ENCODE measurements around the gene GAS1.

The GAS1 gene

GRCh38 chr9:86921151-86921923 lies 26.0 kb downstream of the GAS1 start:
- no peak for DNase-seq (ENCODE audit: low spot score)

GRCh38 chr9:86918556-86918955 lies 28.8 kb downstream of the GAS1 start:
- DNase-seq (ENCODE audit: low spot score): no peak

GRCh38 chr9:86912210-86912609 lies 35.1 kb downstream of the GAS1 start:
- DNase-seq (ENCODE audit: low spot score): no peak

- DNase-seq (ENCODE audit: low spot score): no peak
Observed at GRCh38 chr9:86909388-86909787, 37.9 kb downstream of the GAS1 start.

GRCh38 chr9:86908261-86908660 lies 39.0 kb downstream of the GAS1 start:
- no peak for DNase-seq (ENCODE audit: low spot score)

- no peak for DNase-seq (ENCODE audit: low spot score)
Observed at GRCh38 chr9:86907346-86907745, 40.0 kb downstream of the GAS1 start.

- DNase-seq (ENCODE audit: low spot score): no peak
Observed at GRCh38 chr9:86903734-86904085, 43.6 kb downstream of the GAS1 start.

- DNase-seq (ENCODE audit: low spot score): no peak
Observed at GRCh38 chr9:86902991-86903733, 44.1 kb downstream of the GAS1 start.

GRCh38 chr9:86902586-86902985 lies 44.7 kb downstream of the GAS1 start:
- DNase-seq (ENCODE audit: low spot score): no peak

- no peak for DNase-seq (ENCODE audit: low spot score)
Observed at GRCh38 chr9:86902176-86902575, 45.1 kb downstream of the GAS1 start.

GRCh38 chr9:86901511-86901910 lies 45.8 kb downstream of the GAS1 start:
- DNase-seq (ENCODE audit: low spot score): no peak

All from kidney capillary endothelial cell (primary cell).